Peyer's patch (tissue), 4 donors: ENCODE measurements around the gene ARRDC4.

Source experiments
- CTCF ChIP-seq, 6 experiments: fragments of 450-650 bp in 4 of 6; fragments of 200-600 bp in 2 of 6; sonication (generic) in 1 of 6; IDR thresholded peaks; one replicate each; pipeline ENCODE4 v1.5.1; 2017 to 2019; ENCODE audit warnings: antibody characterized with exemption in 6 of 6, mild to moderate bottlenecking in 3 of 6, moderate library complexity in 1 of 6
- POLR2A ChIP-seq, 2 donors: fragments of 450-650 bp; IDR thresholded peaks; one replicate each; pipeline ENCODE4 v1.5.1; 2017; ENCODE audit warnings: antibody characterized with exemption in 2 of 2, mild to moderate bottlenecking in 2 of 2, moderate library complexity in 2 of 2

- no peak for TF ChIP-seq CTCF (IDR thresholded peaks at IDR 0.05)
- no peak for TF ChIP-seq POLR2A (IDR thresholded peaks at IDR 0.05)
These were observed 17.2 kb downstream of the ARRDC4 start for GRCh38 chr15:97977734-97978133.
